DOHH2 (cell line): ENCODE data around the gene MTHFD2L.

Source experiments
- H3F3A ChIP-seq: fragments of 200-600 bp; sonication (generic), shearing (Covaris generic); 2 replicates; pipeline ENCODE4 v1.6.0; 2016; ENCODE audit warnings: antibody characterized with exemption, mild to moderate bottlenecking; ENCODE audit not compliant: control insufficient read depth, insufficient read depth
- H3K27ac ChIP-seq: fragments of 200-600 bp; sonication (generic); 2 replicates; pipeline ENCODE4 v1.5.1; 2014; ENCODE audit warnings: low read depth, mild to moderate bottlenecking, low read length, moderate library complexity
- H3K27me3 ChIP-seq: fragments of 200-600 bp; sonication (generic); 2 replicates; pipeline ENCODE4 v1.6.1; 2014; ENCODE audit warnings: mild to moderate bottlenecking, low read length, mixed read lengths; ENCODE audit not compliant: control insufficient read depth
- H3K36me3 ChIP-seq: fragments of 200-600 bp; sonication (generic); 2 replicates; pipeline ENCODE4 v1.6.1; 2014; ENCODE audit warnings: mild to moderate bottlenecking, low read length, moderate library complexity, mixed read lengths; ENCODE audit not compliant: control insufficient read depth
- H3K4me1 ChIP-seq: fragments of 200-600 bp; sonication (generic); 2 replicates; pipeline ENCODE4 v1.6.1; 2014; ENCODE audit warnings: mild to moderate bottlenecking, low read length, mixed read lengths; ENCODE audit not compliant: control insufficient read depth
- H3K4me2 ChIP-seq: fragments of 200-600 bp; sonication (generic); 2 replicates; pipeline ENCODE4 v1.6.0; 2014; ENCODE audit warnings: mild to moderate bottlenecking, low read length, moderate library complexity
- H3K4me3 ChIP-seq: fragments of 200-600 bp; sonication (generic); 2 replicates; pipeline ENCODE4 v1.5.1; 2014; ENCODE audit warnings: mild to moderate bottlenecking, low read length, mixed read lengths
- H3K79me2 ChIP-seq: fragments of 200-600 bp; sonication (generic); 2 replicates; pipeline ENCODE4 v1.6.1; 2014; ENCODE audit warnings: mild to moderate bottlenecking, low read length, mixed read lengths; ENCODE audit not compliant: control insufficient read depth
- H3K9me2 ChIP-seq: fragments of 200-600 bp; sonication (generic); replicated peaks from 2 replicates; pipeline ENCODE4 v1.6.1; 2014; ENCODE audit warnings: mild to moderate bottlenecking, low read length, mixed read lengths; ENCODE audit not compliant: control insufficient read depth
- H3K9me3 ChIP-seq: fragments of 200-600 bp; sonication (generic); 2 replicates; pipeline ENCODE4 v1.6.1; 2014; ENCODE audit warnings: antibody characterized with exemption, low read length, mixed read lengths; ENCODE audit not compliant: control insufficient read depth, insufficient read depth
- H4K20me1 ChIP-seq: fragments of 200-600 bp; sonication (generic); 2 replicates; pipeline ENCODE4 v1.6.0; 2014; ENCODE audit warnings: low read depth, mild to moderate bottlenecking, antibody characterized with exemption, low read length, moderate library complexity; ENCODE audit not compliant: control insufficient read depth, insufficient read depth
- CTCF ChIP-seq: fragments of 200-600 bp; sonication (generic); IDR thresholded peaks from one replicate; pipeline ENCODE4 v1.5.1; 2014; ENCODE audit warnings: antibody characterized with exemption, mild to moderate bottlenecking, low read depth, low read length; ENCODE audit not compliant: poor library complexity, severe bottlenecking
- EZH2phosphoT487 ChIP-seq: fragments of 200-600 bp; sonication (generic); IDR thresholded peaks from 2 replicates; pipeline ENCODE4 v1.6.1; 2017; ENCODE audit warnings: borderline replicate concordance, mild to moderate bottlenecking, antibody characterized with exemption, low read length, moderate library complexity, mixed read lengths

Gene MTHFD2L

DNA sequence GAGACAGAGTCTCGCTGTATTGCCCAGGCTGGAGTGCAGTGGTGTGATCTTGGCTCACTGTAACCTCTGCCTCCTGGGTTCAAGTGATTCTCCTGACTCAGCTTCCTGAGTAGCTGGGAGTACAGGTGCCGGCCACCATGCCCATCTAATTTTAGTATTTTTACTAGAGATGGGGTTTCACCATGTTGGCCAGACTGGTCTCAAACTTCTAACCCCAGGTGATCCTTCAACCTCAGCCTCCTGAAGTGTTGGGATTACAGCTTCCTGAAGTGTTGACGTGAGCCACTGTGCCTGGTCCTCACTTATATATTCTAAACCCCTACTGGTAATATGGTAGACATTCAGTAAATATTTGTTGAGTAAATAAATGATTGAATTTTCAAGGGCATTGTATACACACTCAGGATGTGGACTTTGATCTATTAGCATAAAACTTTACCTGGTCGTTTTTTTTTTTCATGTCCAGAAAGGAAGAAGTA, 33.0 kb downstream of the MTHFD2L start:
- H4K20me1 ChIP-seq, result no peaks in the 10 kb centered on the region

GRCh38 chr4:74197080-74197479, 39.2 kb downstream of the MTHFD2L start:
- no peak overlapping the region for H3K4me3 ChIP-seq
- no peaks in the 10 kb centered on the region for H3K79me2 ChIP-seq
- H3K4me2 ChIP-seq, result peak overlapping the region; percentile 17; the same call in 1 of the 2 replicates
- peaks cover 8% of the 10 kb centered on the region for H3K4me1 ChIP-seq
- no peaks in the 10 kb centered on the region for H3K9me3 ChIP-seq
- no peaks in the 10 kb centered on the region for H3F3A ChIP-seq
- H3K36me3 ChIP-seq, result no peaks in the 10 kb centered on the region
- no peaks in the 10 kb centered on the region for H3K9me2 ChIP-seq
- H3K27me3 ChIP-seq, result no peaks in the 10 kb centered on the region
- H3K27ac ChIP-seq, result no peak overlapping the region
- H4K20me1 ChIP-seq, result no peaks in the 10 kb centered on the region
- TF ChIP-seq CTCF (no peak), EZH2phosphoT487 (no peak)

More for the DNA sequence above, 33.0 kb downstream of the MTHFD2L start:
- H3K4me2 ChIP-seq, result no peak overlapping the region
- no peaks in the 10 kb centered on the region for H3K27me3 ChIP-seq
- H3F3A ChIP-seq, result no peaks in the 10 kb centered on the region
- no peaks in the 10 kb centered on the region for H3K9me2 ChIP-seq
- H3K36me3 ChIP-seq, result no peaks in the 10 kb centered on the region
- no peaks in the 10 kb centered on the region for H3K9me3 ChIP-seq
- no peaks in the 10 kb centered on the region for H3K79me2 ChIP-seq
- no peaks in the 10 kb centered on the region for H3K4me1 ChIP-seq
- H3K4me3 ChIP-seq, result no peak overlapping the region
- H3K27ac ChIP-seq, result no peak overlapping the region
- TF ChIP-seq CTCF (no peak), EZH2phosphoT487 (no peak)

- no peaks in the 10 kb centered on the region for H3K36me3 ChIP-seq
- no peaks in the 10 kb centered on the region for H3K9me2 ChIP-seq
- H4K20me1 ChIP-seq, result no peaks in the 10 kb centered on the region
- no peaks in the 10 kb centered on the region for H3K27me3 ChIP-seq
- no peaks in the 10 kb centered on the region for H3K9me3 ChIP-seq
- H3K4me1 ChIP-seq, result peaks cover 11% of the 10 kb centered on the region
- TF ChIP-seq EZH2phosphoT487 (no peak), CTCF (no peak)
- H3K79me2 ChIP-seq, result no peaks in the 10 kb centered on the region
- H3F3A ChIP-seq, result no peaks in the 10 kb centered on the region
- H3K27ac ChIP-seq, result no peak overlapping the region
- no peak overlapping the region for H3K4me3 ChIP-seq
- H3K4me2 ChIP-seq, result no peak overlapping the region
Measured at GRCh38 chr4:74202062-74202586, 44.2 kb downstream of the MTHFD2L start.
